ENCODE measurements around the gene MAPKAPK5. TPM values are rescaled to one million over a fixed set of nuclear protein-coding genes. Genes with fewer than 3 reads are reported as not detected.

The MAPKAPK5 gene
- total RNA-seq, 1 donor from 2014 or later: 70.8 TPM

DNA sequence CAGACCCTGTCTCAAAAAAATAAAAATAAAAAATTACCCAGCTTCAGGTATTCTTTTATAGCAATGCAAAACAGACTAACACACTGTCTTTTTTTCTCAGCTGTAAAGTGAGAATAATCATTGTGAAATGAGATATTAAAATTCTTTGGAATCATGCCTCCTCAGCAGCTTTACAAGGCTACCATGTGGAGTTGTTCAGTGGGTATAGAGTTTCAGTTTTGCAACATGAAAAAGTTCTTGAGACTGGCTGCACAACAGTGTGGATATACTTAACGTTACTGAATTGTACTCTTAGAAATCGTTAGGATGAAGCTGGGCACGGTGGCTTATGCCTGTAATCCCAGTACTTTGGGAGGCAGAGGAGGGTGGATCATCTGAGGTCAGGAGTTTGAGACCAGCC, 15.7 kb upstream of the MAPKAPK5 start:
- H3K4me3 ChIP-seq: no peak overlapping the region
- no peak overlapping the region for H3K9ac ChIP-seq
- no peaks in the 10 kb centered on the region for H3K9me3 ChIP-seq (ENCODE audit: low read depth)
- no peak overlapping the region for H3K27ac Mint-ChIP-seq
- no peak for DNase-seq (ENCODE audit: low spot score)
- no peaks in the 10 kb centered on the region for H3K36me3 ChIP-seq
- H3K4me1 Mint-ChIP-seq: peaks cover 31% of the 10 kb centered on the region
- H3K4me3 Mint-ChIP-seq: no peak overlapping the region
- H3K36me3 Mint-ChIP-seq: no peaks in the 10 kb centered on the region
- H3K27ac ChIP-seq: no peak overlapping the region
- H3K27me3 ChIP-seq: no peaks in the 10 kb centered on the region
- no peak overlapping the region for H3K4me2 ChIP-seq
- H3K9me3 Mint-ChIP-seq: no peaks in the 10 kb centered on the region
- no peak overlapping the region for H2AFZ ChIP-seq (replicated peaks)
- H3K27me3 Mint-ChIP-seq (ENCODE audit: insufficient read depth, low read depth): peaks cover 5% of the 10 kb centered on the region
- TF ChIP-seq EZH2 (IDR thresholded peaks at IDR 0.05): no peak
- TF ChIP-seq, protein P1, sequence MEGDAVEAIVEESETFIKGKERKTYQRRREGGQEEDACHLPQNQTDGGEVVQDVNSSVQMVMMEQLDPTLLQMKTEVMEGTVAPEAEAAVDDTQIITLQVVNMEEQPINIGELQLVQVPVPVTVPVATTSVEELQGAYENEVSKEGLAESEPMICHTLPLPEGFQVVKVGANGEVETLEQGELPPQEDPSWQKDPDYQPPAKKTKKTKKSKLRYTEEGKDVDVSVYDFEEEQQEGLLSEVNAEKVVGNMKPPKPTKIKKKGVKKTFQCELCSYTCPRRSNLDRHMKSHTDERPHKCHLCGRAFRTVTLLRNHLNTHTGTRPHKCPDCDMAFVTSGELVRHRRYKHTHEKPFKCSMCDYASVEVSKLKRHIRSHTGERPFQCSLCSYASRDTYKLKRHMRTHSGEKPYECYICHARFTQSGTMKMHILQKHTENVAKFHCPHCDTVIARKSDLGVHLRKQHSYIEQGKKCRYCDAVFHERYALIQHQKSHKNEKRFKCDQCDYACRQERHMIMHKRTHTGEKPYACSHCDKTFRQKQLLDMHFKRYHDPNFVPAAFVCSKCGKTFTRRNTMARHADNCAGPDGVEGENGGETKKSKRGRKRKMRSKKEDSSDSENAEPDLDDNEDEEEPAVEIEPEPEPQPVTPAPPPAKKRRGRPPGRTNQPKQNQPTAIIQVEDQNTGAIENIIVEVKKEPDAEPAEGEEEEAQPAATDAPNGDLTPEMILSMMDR (IDR thresholded peaks at IDR 0.05): no peak
- TF ChIP-seq EZH2phosphoT487 (IDR thresholded peaks at IDR 0.05): no peak
- H3K79me2 ChIP-seq (ENCODE audit: low read depth): no peaks in the 10 kb centered on the region
- peaks cover 3% of the 10 kb centered on the region for H3F3A ChIP-seq (ENCODE audit: low read depth)
- H4K20me1 ChIP-seq (ENCODE audit: low read depth): no peaks in the 10 kb centered on the region
- peaks cover 11% of the 10 kb centered on the region for H3K4me1 ChIP-seq

DNA sequence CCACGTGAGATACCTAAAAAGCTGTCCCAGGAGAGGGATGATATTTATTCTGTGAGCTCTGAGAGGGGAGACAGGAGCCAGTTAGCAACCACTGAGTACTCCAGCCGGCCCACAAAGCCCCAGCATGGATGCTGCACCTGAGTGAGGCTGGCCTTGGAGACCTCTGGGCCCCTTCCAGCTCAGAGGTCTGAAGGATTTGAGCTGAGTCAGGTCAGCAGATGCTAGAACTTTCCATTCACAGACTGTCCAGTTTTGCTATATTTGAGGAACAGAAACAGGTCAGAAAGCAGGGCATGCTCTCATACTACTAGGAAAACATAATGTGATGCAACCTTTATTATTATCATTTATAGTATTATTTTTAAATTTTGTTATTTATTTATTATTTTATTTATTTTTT, 15.0 kb upstream of the MAPKAPK5 start:
- no peak overlapping the region for H2AFZ ChIP-seq (replicated peaks)
- H4K20me1 ChIP-seq (ENCODE audit: low read depth): no peaks in the 10 kb centered on the region
- Mint-ChIP-seq H3K36me3 (no peaks in the 10 kb centered on the region), H3K4me1 (peaks cover 28% of the 10 kb centered on the region), H3K27ac (no peak overlapping the region), H3K27me3 (ENCODE audit: insufficient read depth, low read depth) (peaks cover 5% of the 10 kb centered on the region), H3K4me3 (no peak overlapping the region), H3K9me3 (no peaks in the 10 kb centered on the region)
- no peak overlapping the region for H3K27ac ChIP-seq
- H3K4me3 ChIP-seq: no peak overlapping the region
- peaks cover 11% of the 10 kb centered on the region for H3K4me1 ChIP-seq
- no peak overlapping the region for H3K9ac ChIP-seq
- DNase-seq (ENCODE audit: low spot score): no peak
- H3K27me3 ChIP-seq: no peaks in the 10 kb centered on the region
- H3K36me3 ChIP-seq: no peaks in the 10 kb centered on the region
- H3K9me3 ChIP-seq (ENCODE audit: low read depth): no peaks in the 10 kb centered on the region
- TF ChIP-seq EZH2 (IDR thresholded peaks at IDR 0.05) (no peak), EZH2phosphoT487 (IDR thresholded peaks at IDR 0.05) (no peak)
- TF ChIP-seq, protein P1 (IDR thresholded peaks at IDR 0.05): no peak
- H3K4me2 ChIP-seq: no peak overlapping the region
- peaks cover 3% of the 10 kb centered on the region for H3F3A ChIP-seq (ENCODE audit: low read depth)
- H3K79me2 ChIP-seq (ENCODE audit: low read depth): no peaks in the 10 kb centered on the region

DNA sequence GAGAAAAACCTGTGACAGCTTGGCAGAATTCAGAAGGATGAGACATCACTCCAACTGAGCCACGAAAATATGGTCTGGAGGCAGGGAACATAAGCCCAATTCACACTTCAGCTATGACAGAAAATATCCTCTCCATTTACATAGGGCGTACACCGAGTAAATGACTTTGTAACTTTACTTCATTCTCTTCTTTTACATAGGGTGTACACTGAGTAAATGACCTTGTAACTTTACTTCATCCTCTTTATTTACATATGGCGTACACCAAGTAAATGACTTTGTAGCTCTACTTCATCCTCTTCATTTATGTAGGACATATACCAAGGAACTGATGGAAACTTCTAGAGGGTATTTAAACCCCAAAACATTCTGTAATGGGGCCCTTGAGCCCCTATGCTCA, 14.1 kb upstream of the MAPKAPK5 start:
- Histone ChIP-seq H3K27ac (no peak overlapping the region), H3K27me3 (no peaks in the 10 kb centered on the region), H3K9me3 (ENCODE audit: low read depth) (no peaks in the 10 kb centered on the region), H3K4me3 (no peak overlapping the region), H3K79me2 (ENCODE audit: low read depth) (no peaks in the 10 kb centered on the region), H3F3A (ENCODE audit: low read depth) (peaks cover 3% of the 10 kb centered on the region), H3K9ac (no peak overlapping the region), H3K4me1 (peaks cover 11% of the 10 kb centered on the region), H3K36me3 (no peaks in the 10 kb centered on the region), H2AFZ (replicated peaks) (no peak overlapping the region), H4K20me1 (ENCODE audit: low read depth) (no peaks in the 10 kb centered on the region), H3K4me2 (no peak overlapping the region)
- H3K9me3 Mint-ChIP-seq: no peaks in the 10 kb centered on the region
- peaks cover 6% of the 10 kb centered on the region for H3K27me3 Mint-ChIP-seq (ENCODE audit: insufficient read depth, low read depth)
- no peak overlapping the region for H3K4me3 Mint-ChIP-seq
- DNase-seq (ENCODE audit: low spot score): no peak
- H3K4me1 Mint-ChIP-seq: peaks cover 21% of the 10 kb centered on the region
- H3K36me3 Mint-ChIP-seq: no peaks in the 10 kb centered on the region
- H3K27ac Mint-ChIP-seq: no peak overlapping the region
- TF ChIP-seq, protein P1 (IDR thresholded peaks at IDR 0.05): no peak
- no peak for TF ChIP-seq EZH2 (IDR thresholded peaks at IDR 0.05)
- no peak for TF ChIP-seq EZH2phosphoT487 (IDR thresholded peaks at IDR 0.05)

Measured in neural progenitor cell (in vitro differentiated cells).